Suprapubic skin (tissue), 4 donors: Measurements from ENCODE around the gene RETSAT. TPM values are rescaled to one million over a fixed set of nuclear protein-coding genes. Genes with fewer than 3 reads are reported as not detected.

Experiments used
- DNase-seq, 2 donors: peaks; one replicate each; pipeline ENCODE4 v3.0.0-alpha.2; 2019; ENCODE audit warnings: low spot score in 2 of 2
- H3K27ac ChIP-seq: fragments of 200-600 bp; sonication (generic); one replicate; pipeline ENCODE4 v1.5.1; 2019
- H3K27me3 ChIP-seq: fragments of 200-600 bp; sonication (generic); one replicate; pipeline ENCODE4 v1.5.1; 2019
- H3K36me3 ChIP-seq: fragments of 200-600 bp; sonication (generic); one replicate; pipeline ENCODE4 v1.5.1; 2019
- H3K4me1 ChIP-seq: fragments of 200-600 bp; sonication (generic); one replicate; pipeline ENCODE4 v1.5.1; 2019
- H3K4me3 ChIP-seq: fragments of 200-600 bp; sonication (generic); one replicate; pipeline ENCODE4 v1.5.1; 2019; ENCODE audit warnings: mild to moderate bottlenecking
- H3K9me3 ChIP-seq: fragments of 200-600 bp; sonication (generic); one replicate; pipeline ENCODE4 v1.5.1; 2019
- CTCF ChIP-seq, 2 donors: fragments of 200-600 bp in 1 of 2; fragments of 450-650 bp in 1 of 2; sonication (generic) in 1 of 2; IDR thresholded peaks; one replicate each; pipeline ENCODE4 v1.5.1; 2016 to 2019; ENCODE audit warnings: antibody characterized with exemption in 2 of 2, mild to moderate bottlenecking in 1 of 2, moderate library complexity in 1 of 2
- EP300 ChIP-seq: sonication (generic); formaldehyde crosslinking; IDR thresholded peaks from one replicate; pipeline ENCODE4 v1.6.1; 2017; ENCODE audit warnings: antibody characterized with exemption
- POLR2A ChIP-seq, 2 donors: fragments of 450-650 bp; IDR thresholded peaks; one replicate each; pipeline ENCODE4 v1.6.1; 2017; ENCODE audit warnings: antibody characterized with exemption in 2 of 2, mild to moderate bottlenecking in 2 of 2, moderate library complexity in 2 of 2
- POLR2AphosphoS5 ChIP-seq, 3 donors: sonication (generic); formaldehyde crosslinking; IDR thresholded peaks; one replicate each; pipeline ENCODE4 v1.6.1; 2017; ENCODE audit warnings: antibody characterized with exemption in 3 of 3
- WGBS: methylation state at CpG from one replicate; pipeline ENCODE4 v1.1.5; 2018; 5-methylcytosine and 5-hydroxymethylcytosine counted together
- total RNA-seq, 4 donors: library from RNA; depleted of rRNA; stranded (reverse); fragments of >200 nt; gene quantifications; one replicate each; pipeline ENCODE4 v1.1.0, GENCODE V29; 2016

The RETSAT gene
- total RNA-seq, 4 donors from 2014 or later, result 92.4 to 126 (median 117) TPM

- Histone ChIP-seq H3K9me3 (no peaks in the 10 kb centered on the region), H3K27ac (peak overlapping the region; percentile 4), H3K4me3 (no peak overlapping the region), H3K27me3 (no peaks in the 10 kb centered on the region), H3K4me1 (peaks cover 47% of the 10 kb centered on the region), H3K36me3 (peaks cover 47% of the 10 kb centered on the region)
- no peak for TF ChIP-seq POLR2AphosphoS5 (IDR thresholded peaks at IDR 0.05)
- TF ChIP-seq EP300, result no peak
- no peak for TF ChIP-seq POLR2A (IDR thresholded peaks at IDR 0.05)
- no peak for TF ChIP-seq CTCF (IDR thresholded peaks at IDR 0.05)
- DNase-seq, result peak in 1 of 2 donors; percentile 60
- 62% methylated on average over 3 of the region's 8 CpGs for WGBS
Measured at GRCh38 chr2:85398426-85399182, 44.3 kb upstream of the RETSAT start.

- H3K36me3 ChIP-seq, result peaks cover 52% of the 10 kb centered on the region
Measured at GRCh38 chr2:85397925-85398331, 43.6 kb upstream of the RETSAT start.

GRCh38 chr2:85396531-85397470 is 42.5 kb upstream of the RETSAT start:
- 34% methylated on average over 5 of the region's 5 CpGs for WGBS
- H3K27me3 ChIP-seq, result no peaks in the 10 kb centered on the region
- H3K27ac ChIP-seq, result peak overlapping the region; percentile 71
- peak overlapping the region; percentile 3 for H3K4me3 ChIP-seq
- peak in 1 of 2 donors; percentile 44 for DNase-seq
- H3K36me3 ChIP-seq, result peaks cover 56% of the 10 kb centered on the region
- TF ChIP-seq POLR2AphosphoS5 (IDR thresholded peaks at IDR 0.05) (no peak), POLR2A (IDR thresholded peaks at IDR 0.05) (no peak), CTCF (IDR thresholded peaks at IDR 0.05) (no peak)
- peaks cover 47% of the 10 kb centered on the region for H3K4me1 ChIP-seq
- H3K9me3 ChIP-seq, result no peaks in the 10 kb centered on the region

More at GRCh38 chr2:85397925-85398331, 43.6 kb upstream of the RETSAT start:
- no peaks in the 10 kb centered on the region for H3K27me3 ChIP-seq
- TF ChIP-seq POLR2AphosphoS5 (IDR thresholded peaks at IDR 0.05), result no peak
- no peak for TF ChIP-seq CTCF (IDR thresholded peaks at IDR 0.05)
- 70% methylated on average over 4 of the region's 4 CpGs for WGBS
- no peak overlapping the region for H3K4me3 ChIP-seq
- DNase-seq, result peak in 1 of 2 donors; percentile 46
- H3K4me1 ChIP-seq, result peaks cover 47% of the 10 kb centered on the region
- peak overlapping the region; percentile 71 for H3K27ac ChIP-seq
- no peaks in the 10 kb centered on the region for H3K9me3 ChIP-seq

- no peak overlapping the region for H3K4me3 ChIP-seq
- H3K27me3 ChIP-seq, result no peaks in the 10 kb centered on the region
- 63% methylated on average over 14 of the region's 14 CpGs for WGBS
- DNase-seq, result peak in 1 of 2 donors; percentile 44
- TF ChIP-seq POLR2AphosphoS5 (IDR thresholded peaks at IDR 0.05), result no peak
- no peak for TF ChIP-seq POLR2A (IDR thresholded peaks at IDR 0.05)
- no peak for TF ChIP-seq EP300
- no peak for TF ChIP-seq CTCF (IDR thresholded peaks at IDR 0.05)
- peak overlapping the region; percentile 71 for H3K27ac ChIP-seq
- peaks cover 52% of the 10 kb centered on the region for H3K4me1 ChIP-seq
- no peaks in the 10 kb centered on the region for H3K9me3 ChIP-seq
- H3K36me3 ChIP-seq, result peaks cover 53% of the 10 kb centered on the region
Measured at GRCh38 chr2:85395912-85396475, 41.7 kb upstream of the RETSAT start.
